Endothelial cell of umbilical vein (primary cell): ENCODE results near the gene NEDD4L. TPM values are rescaled to one million over a fixed set of nuclear protein-coding genes. Genes with fewer than 3 reads are reported as not detected.

Source experiments
- BruUV-seq: library from RNA; stranded (reverse); fragments of 400-500 nt; replicated peaks from 2 replicates; lab custom pipeline; 2021; lab: Mats Ljungman, UMichigan
- CTCF ChIA-PET: fragments of 300-600, 350-600 bp; sonication (Branson Sonifier 250); formaldehyde crosslinking; loops from one replicate; lab custom pipeline; 2021; ENCODE audit warnings: antibody characterized with exemption, inconsistent platforms; lab: Charles Lee
- POLR2A ChIA-PET: fragments of 300-600, 350-600 bp; sonication (Branson Sonifier 250); formaldehyde crosslinking; loops from one replicate; lab custom pipeline; 2021; ENCODE audit warnings: antibody characterized with exemption, inconsistent platforms; lab: Charles Lee
- DNase-seq: peaks from one replicate; pipeline ENCODE4 v3.0.0-alpha.2; 2011; ENCODE audit warnings: low read depth, low spot score
- FAIRE-seq: peaks from 2 replicates; lab custom pipeline; 2011; peaks lifted over from hg19 to GRCh38; lab: Jason Lieb, UNC
- H2AFZ ChIP-seq: 2 replicates; pipeline ENCODE4 v1.6.0; 2012; ENCODE audit warnings: low read depth, low read length, control low read depth, inconsistent platforms
- H3K27ac ChIP-seq: 2 replicates; pipeline ENCODE4 v1.5.1; 2011; ENCODE audit warnings: low read depth, mild to moderate bottlenecking, control low read depth, low read length, moderate library complexity; ENCODE audit not compliant: insufficient read depth
- H3K27me3 ChIP-seq, 2 experiments: 2 replicates each; pipeline versions ENCODE4 v1.6.0 to v1.6.1; 2011; ENCODE audit warnings: low read length in 2 of 2, mixed read lengths in 1 of 2; ENCODE audit not compliant: control insufficient read depth in 2 of 2, insufficient read depth in 2 of 2
- H3K36me3 ChIP-seq, 2 experiments: 2 replicates in 1 of 2; 3 replicates in 1 of 2; pipeline ENCODE4 v1.5.1; 2011; ENCODE audit warnings: low read length in 2 of 2, mild to moderate bottlenecking in 1 of 2, moderate library complexity in 1 of 2; ENCODE audit not compliant: control insufficient read depth in 2 of 2, insufficient read depth in 2 of 2; ENCODE audit errors: extremely low read depth in 1 of 2
- H3K4me1 ChIP-seq: 3 replicates; pipeline ENCODE4 v1.5.1; 2011; ENCODE audit warnings: mild to moderate bottlenecking, low read length; ENCODE audit not compliant: control insufficient read depth, insufficient read depth; ENCODE audit errors: extremely low read depth
- H3K4me2 ChIP-seq: 2 replicates; pipeline ENCODE4 v1.6.1; 2011; ENCODE audit warnings: low read length, control low read depth, mixed read lengths; ENCODE audit not compliant: insufficient read depth
- H3K4me3 ChIP-seq, 3 experiments: fragments of 200-600 bp in 1 of 3; sonication (generic), shearing (Covaris generic) in 1 of 3; replicated peaks in 1 of 3; 2 replicates each; pipeline ENCODE4 v1.5.1; 2011 to 2016; ENCODE audit warnings: control low read depth in 3 of 3, low read length in 3 of 3, mild to moderate bottlenecking in 2 of 3, inconsistent platforms in 1 of 3, low read depth in 1 of 3, moderate library complexity in 1 of 3; ENCODE audit not compliant: insufficient read depth in 1 of 3
- H3K79me2 ChIP-seq: 2 replicates; pipeline ENCODE4 v1.6.0; 2012; ENCODE audit warnings: low read length, inconsistent platforms; ENCODE audit not compliant: control insufficient read depth, insufficient read depth
- H3K9ac ChIP-seq: replicated peaks from 2 replicates; pipeline ENCODE3; 2011; ENCODE audit warnings: low read length, control low read depth; ENCODE audit not compliant: insufficient read depth; ENCODE audit errors: extremely low read depth
- H3K9me1 ChIP-seq: replicated peaks from 3 replicates; pipeline ENCODE4 v1.6.0; 2011; ENCODE audit warnings: mild to moderate bottlenecking, low read length; ENCODE audit not compliant: control insufficient read depth, insufficient read depth; ENCODE audit errors: extremely low read depth
- H3K9me3 ChIP-seq: replicated peaks from 2 replicates; pipeline ENCODE4 v1.5.1; 2012; ENCODE audit warnings: low read length, inconsistent platforms; ENCODE audit not compliant: control insufficient read depth, insufficient read depth
- H4K20me1 ChIP-seq: replicated peaks from 2 replicates; pipeline ENCODE3; 2011; ENCODE audit warnings: mild to moderate bottlenecking, low read length; ENCODE audit not compliant: control insufficient read depth, insufficient read depth; ENCODE audit errors: extremely low read depth
- CTCF ChIP-seq, 2 donors: IDR thresholded peaks; 1 replicate in 1 of 2; 2 replicates in 1 of 2; pipeline ENCODE4 v1.5.1; 2011; ENCODE audit warnings: low read length in 2 of 2, mild to moderate bottlenecking in 2 of 2, moderate library complexity in 2 of 2, control low read depth in 1 of 2, inconsistent platforms in 1 of 2, low read depth in 1 of 2; ENCODE audit not compliant: insufficient read depth in 1 of 2; ENCODE audit errors: extremely low read depth in 1 of 2
- EZH2 ChIP-seq: IDR thresholded peaks from 2 replicates; pipeline ENCODE4 v1.6.1; 2012; ENCODE audit warnings: borderline replicate concordance, low read depth, mild to moderate bottlenecking, moderate library complexity, low read length, inconsistent platforms; ENCODE audit not compliant: severe bottlenecking
- FOS ChIP-seq: IDR thresholded peaks from 2 replicates; pipeline ENCODE4 v1.6.1; 2011; ENCODE audit warnings: mild to moderate bottlenecking, low read length, moderate library complexity, borderline replicate concordance; ENCODE audit not compliant: insufficient read depth
- GATA2 ChIP-seq: IDR thresholded peaks from 2 replicates; pipeline ENCODE4 v1.7.0; 2011; ENCODE audit warnings: low read depth, mild to moderate bottlenecking, moderate library complexity, mixed read lengths, low read length; ENCODE audit not compliant: insufficient read length, insufficient read depth
- JUN ChIP-seq: IDR thresholded peaks from 2 replicates; pipeline ENCODE4 v1.6.1; 2011; ENCODE audit warnings: borderline replicate concordance, low read depth; ENCODE audit not compliant: insufficient read length, insufficient read depth
- MAX ChIP-seq: IDR thresholded peaks from 2 replicates; pipeline ENCODE4 v1.6.1; 2011; ENCODE audit not compliant: insufficient read depth, insufficient read length
- MYC ChIP-seq: IDR thresholded peaks from one replicate; pipeline ENCODE4 v1.6.1; 2011; ENCODE audit warnings: mild to moderate bottlenecking, low read depth, low read length
- POLR2A ChIP-seq: IDR thresholded peaks from 2 replicates; pipeline ENCODE4 v1.6.1; 2012; ENCODE audit warnings: low read depth, mild to moderate bottlenecking, control low read depth, low read length
- POLR2AphosphoS5 ChIP-seq: IDR thresholded peaks from 2 replicates; pipeline ENCODE4 v1.6.1; 2012; ENCODE audit warnings: low read depth, mild to moderate bottlenecking, control low read depth, low read length, moderate library complexity; ENCODE audit not compliant: insufficient read depth
- dilution Hi-C: fragments of 300-500 bp; cut with MboI; formaldehyde crosslinking; loops from one replicate; pipeline ENCODE4 v1.15.0; 2019; ENCODE audit warnings: low sequenced_read_pairs; ENCODE audit not compliant: extremely low pct_ligation_motif_present
- intact Hi-C: fragments of 100-400 bp; cut with micrococcal nuclease; formaldehyde crosslinking; loops from one replicate; pipeline ENCODE4 v1.10.0; 2022
- polyA plus RNA-seq, 4 experiments: library from polyadenylated mRNA; depleted of rRNA in 3 of 4; stranded (reverse) in 3 of 4; unstranded in 1 of 4; fragments of >200 nt; gene quantifications; 2 replicates each; pipeline versions ENCODE4 v1.2.1 to v1.2.3, GENCODE V29; 2011 to 2012; ENCODE audit warnings: missing spikeins in 1 of 4
- total RNA-seq: library from RNA; stranded (reverse); gene quantifications from 2 replicates; pipeline ENCODE4 v1.2.3, GENCODE V29; 2021

NEDD4L gene
- total and polyA plus RNA-seq, 2 donors (not counting 3 experiments of a cell fraction or from before 2014, with no cell fraction given), result 20.5 to 78.9 TPM

GRCh38 chr18:58394046-58394445 is 350.0 kb downstream of the NEDD4L start:
- ChIA-PET POLR2A (no interaction called here), CTCF (interaction anchor here (0.8 kb wide), 1 partner anchor 100 kb away, joined by 3 read pairs; no protein-coding TSS in a partner anchor)
- H3K9ac ChIP-seq, result no peak overlapping the region
- H4K20me1 ChIP-seq, result no peaks in the 10 kb centered on the region
- DNase-seq (no peak), FAIRE-seq (no peak)
- no peaks in the 10 kb centered on the region for H3K27me3 ChIP-seq
- H2AFZ ChIP-seq, result no peak overlapping the region
- intact Hi-C loops, result no loop called here
- no peak overlapping the region for H3K4me3 ChIP-seq
- TF ChIP-seq MAX, result no peak
- no peak for TF ChIP-seq CTCF (IDR thresholded peaks at IDR 0.05; ENCODE audit: extremely low read depth in 1 of 2, insufficient read depth in 1 of 2, low read depth in 1 of 2, low read length in 2 of 2)
- TF ChIP-seq MYC, result no peak
- no peak for TF ChIP-seq GATA2
- TF ChIP-seq EZH2, result no peak
- TF ChIP-seq JUN, result no peak
- no peak for TF ChIP-seq FOS
- TF ChIP-seq POLR2AphosphoS5, result no peak
- no peak for TF ChIP-seq POLR2A
- H3K9me3 ChIP-seq, result no peaks in the 10 kb centered on the region
- no peaks in the 10 kb centered on the region for H3K9me1 ChIP-seq
- peaks cover 0 to 2% of the 10 kb centered on the region in 2 experiments for H3K36me3 ChIP-seq
- no peak overlapping the region for H3K27ac ChIP-seq
- peaks cover 16% of the 10 kb centered on the region for H3K4me1 ChIP-seq
- H3K79me2 ChIP-seq, result no peaks in the 10 kb centered on the region
- BruUV-seq, result no TSS peak
- no peak overlapping the region for H3K4me2 ChIP-seq
- dilution Hi-C loops, result no loop called here
